Suppressor macrophage treated with lipopolysaccharide for 4 hours (primary cell): ENCODE data around the gene INSRR.
A peak's percentile ranks its signal among the peaks of the same experiment; 100 is the strongest.

ENCODE experiments used
- DNase-seq: peaks from one replicate; pipeline ENCODE4 v3.0.0-alpha.2; 2020

The INSRR gene

DNA sequence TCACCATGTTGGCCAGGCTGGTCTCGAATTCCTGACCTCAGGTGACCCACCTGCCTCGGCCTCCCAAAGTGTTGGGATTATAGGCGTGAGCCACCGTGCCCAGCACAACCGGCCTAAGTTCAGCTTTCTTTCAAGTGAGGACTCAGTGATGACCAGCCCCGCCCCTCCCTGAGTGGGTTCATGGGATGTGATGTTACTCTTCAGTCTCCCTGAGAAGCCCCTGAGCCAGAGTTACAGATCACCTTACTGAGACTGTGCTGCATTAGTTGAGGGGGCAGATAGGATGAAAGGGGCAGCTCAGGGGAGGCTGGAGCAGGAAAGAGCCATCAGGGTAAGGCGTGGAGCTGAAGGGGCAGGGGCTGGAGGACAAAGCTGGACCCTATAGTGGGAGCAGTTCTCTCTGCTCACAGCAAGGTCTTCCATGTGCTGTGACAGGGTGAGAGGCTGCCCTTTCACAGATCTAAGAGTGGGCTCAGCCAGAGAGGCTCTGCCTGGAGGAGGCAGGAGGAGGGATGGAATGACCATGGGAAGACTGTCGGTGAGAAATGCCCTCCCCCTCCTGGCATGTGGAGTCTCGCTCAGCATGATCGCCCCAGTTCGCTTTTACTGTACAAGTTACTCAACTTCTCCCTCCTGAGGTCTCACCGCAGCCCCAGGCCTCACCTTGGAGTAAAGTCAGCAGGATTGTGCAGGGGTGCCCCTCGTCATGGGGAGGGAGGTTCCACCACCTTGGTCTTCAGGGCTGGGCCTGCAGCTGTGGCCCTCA lies 55.6 kb downstream of the INSRR start:
- DNase-seq = no peak

DNA sequence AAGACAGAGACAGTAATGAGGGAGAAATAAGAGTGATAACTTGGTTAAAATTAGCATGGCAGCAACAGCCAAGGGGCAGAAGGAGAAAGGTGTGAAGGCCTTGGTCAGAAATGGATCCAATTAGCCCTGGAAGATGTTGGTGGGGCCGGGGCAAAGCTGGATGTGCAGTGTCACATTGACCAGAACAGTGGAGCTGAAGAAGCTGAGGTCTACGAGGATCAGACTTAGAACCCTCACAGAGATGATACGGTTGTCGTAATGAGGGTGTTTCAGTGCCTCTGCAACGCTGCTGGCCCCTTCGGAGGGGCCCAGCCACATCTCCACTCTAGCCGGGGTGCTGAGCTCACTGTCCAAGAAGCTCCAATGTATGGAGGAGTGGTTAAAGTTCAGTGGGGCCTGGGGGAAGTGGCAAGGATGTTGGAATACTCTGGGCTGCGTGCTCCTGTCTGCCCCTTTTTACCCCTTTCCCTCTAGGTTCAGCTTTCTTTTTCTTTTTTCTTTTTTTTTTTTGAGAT lies 56.4 kb downstream of the INSRR start:
- DNase-seq = no peak

GRCh38 chr1:156801409-156802121 lies 57.4 kb downstream of the INSRR start:
- DNase-seq = no peak

GRCh38 chr1:156797212-156797871 lies 61.6 kb downstream of the INSRR start:
- peak; percentile 58 for DNase-seq

- DNase-seq = no peak
Measured at GRCh38 chr1:156796340-156797097, 62.4 kb downstream of the INSRR start.

- no peak for DNase-seq
Measured at GRCh38 chr1:156795787-156796186, 63.1 kb downstream of the INSRR start.

- no peak for DNase-seq
Measured at GRCh38 chr1:156795374-156795733, 63.6 kb downstream of the INSRR start.

GRCh38 chr1:156794506-156795373 lies 64.2 kb downstream of the INSRR start:
- no peak for DNase-seq
